Vagina (tissue), 2 donors: ENCODE results near the gene OSBPL10.

Experiments
- POLR2A ChIP-seq, 2 donors: fragments of 450-650 bp; IDR thresholded peaks; one replicate each; pipeline ENCODE4 v1.6.1; 2017; ENCODE audit warnings: antibody characterized with exemption in 2 of 2, mild to moderate bottlenecking in 2 of 2, moderate library complexity in 2 of 2
- POLR2AphosphoS5 ChIP-seq, 2 donors: sonication (generic); formaldehyde crosslinking; IDR thresholded peaks; one replicate each; pipeline ENCODE4 v1.9.0; 2017; ENCODE audit warnings: antibody characterized with exemption in 2 of 2, mild to moderate bottlenecking in 2 of 2, low read depth in 1 of 2; ENCODE audit not compliant: insufficient read depth in 1 of 2

GRCh38 chr3:31966978-31967591 is 14.0 kb downstream of the OSBPL10 start:
- TF ChIP-seq POLR2AphosphoS5 (IDR thresholded peaks at IDR 0.05; ENCODE audit: insufficient read depth in 1 of 2, low read depth in 1 of 2), result no peak
- TF ChIP-seq POLR2A (IDR thresholded peaks at IDR 0.05), result no peak
